ENCODE results near the gene ADAM22. TPM values are rescaled to one million over a fixed set of nuclear protein-coding genes. Genes with fewer than 3 reads are reported as not detected.

The ADAM22 gene
- total RNA-seq, 4 donors from 2014 or later: 0.88 to 2.5 (median 1.6) TPM

DNA sequence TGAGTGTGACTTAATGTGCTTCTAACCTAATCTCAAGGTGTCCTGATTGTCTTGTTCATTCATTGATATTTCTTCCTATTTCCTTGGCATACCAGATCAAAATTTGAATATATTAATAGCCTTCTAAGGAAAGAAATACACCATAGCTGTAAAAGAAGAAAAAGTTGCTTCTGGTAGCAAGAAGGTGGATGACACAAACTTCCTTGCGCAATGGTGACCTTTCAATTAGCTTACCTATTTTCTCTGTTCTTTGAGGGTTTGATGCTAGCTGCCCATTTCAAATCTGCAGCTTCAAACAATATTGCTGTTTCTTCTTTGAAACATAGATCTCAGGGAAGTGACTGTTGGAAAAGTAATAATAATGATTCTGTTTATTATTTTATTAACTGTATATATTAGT, 108.8 kb downstream of the ADAM22 start:
- H3K9me3 ChIP-seq: no peaks in the 10 kb centered on the region
- no peak for DNase-seq
- peaks cover 0 to 12% (median 0%) of the 10 kb centered on the region in 4 donors for H3K4me1 ChIP-seq
- no peaks in the 10 kb centered on the region for H3K27me3 ChIP-seq
- H3K4me3 ChIP-seq: no peak overlapping the region
- H3K27ac ChIP-seq: no peak overlapping the region
- H3K36me3 ChIP-seq: no peaks in the 10 kb centered on the region
- TF ChIP-seq POLR2A (IDR thresholded peaks at IDR 0.05): no peak
- TF ChIP-seq, protein P1, sequence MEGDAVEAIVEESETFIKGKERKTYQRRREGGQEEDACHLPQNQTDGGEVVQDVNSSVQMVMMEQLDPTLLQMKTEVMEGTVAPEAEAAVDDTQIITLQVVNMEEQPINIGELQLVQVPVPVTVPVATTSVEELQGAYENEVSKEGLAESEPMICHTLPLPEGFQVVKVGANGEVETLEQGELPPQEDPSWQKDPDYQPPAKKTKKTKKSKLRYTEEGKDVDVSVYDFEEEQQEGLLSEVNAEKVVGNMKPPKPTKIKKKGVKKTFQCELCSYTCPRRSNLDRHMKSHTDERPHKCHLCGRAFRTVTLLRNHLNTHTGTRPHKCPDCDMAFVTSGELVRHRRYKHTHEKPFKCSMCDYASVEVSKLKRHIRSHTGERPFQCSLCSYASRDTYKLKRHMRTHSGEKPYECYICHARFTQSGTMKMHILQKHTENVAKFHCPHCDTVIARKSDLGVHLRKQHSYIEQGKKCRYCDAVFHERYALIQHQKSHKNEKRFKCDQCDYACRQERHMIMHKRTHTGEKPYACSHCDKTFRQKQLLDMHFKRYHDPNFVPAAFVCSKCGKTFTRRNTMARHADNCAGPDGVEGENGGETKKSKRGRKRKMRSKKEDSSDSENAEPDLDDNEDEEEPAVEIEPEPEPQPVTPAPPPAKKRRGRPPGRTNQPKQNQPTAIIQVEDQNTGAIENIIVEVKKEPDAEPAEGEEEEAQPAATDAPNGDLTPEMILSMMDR (IDR thresholded peaks at IDR 0.05): no peak

DNA sequence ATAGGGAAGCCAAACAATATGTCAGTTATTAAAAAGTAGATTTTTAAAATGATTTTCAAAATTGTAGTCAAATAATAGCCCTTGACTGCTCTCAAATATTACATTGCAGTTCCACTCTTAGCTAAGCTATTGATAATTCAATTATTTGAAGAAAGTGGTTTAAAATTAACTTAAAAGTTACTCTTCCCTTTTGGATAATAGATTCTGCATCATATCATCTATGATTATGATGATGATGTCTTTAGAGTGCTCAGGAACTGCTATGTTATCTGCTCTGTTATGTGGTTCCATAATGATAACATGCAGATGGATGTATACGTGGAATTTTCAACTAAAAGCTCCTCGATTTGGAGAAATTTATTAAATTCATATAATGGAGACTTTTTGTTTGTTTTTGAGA, 110.0 kb downstream of the ADAM22 start:
- no peak overlapping the region for H3K27ac ChIP-seq
- peaks cover 0 to 12% (median 0%) of the 10 kb centered on the region in 4 donors for H3K4me1 ChIP-seq
- no peaks in the 10 kb centered on the region for H3K9me3 ChIP-seq
- TF ChIP-seq, protein P1 (IDR thresholded peaks at IDR 0.05): no peak
- no peak for TF ChIP-seq POLR2A (IDR thresholded peaks at IDR 0.05)
- H3K4me3 ChIP-seq: no peak overlapping the region
- H3K27me3 ChIP-seq: no peaks in the 10 kb centered on the region
- H3K36me3 ChIP-seq: no peaks in the 10 kb centered on the region
- DNase-seq: no peak

DNA sequence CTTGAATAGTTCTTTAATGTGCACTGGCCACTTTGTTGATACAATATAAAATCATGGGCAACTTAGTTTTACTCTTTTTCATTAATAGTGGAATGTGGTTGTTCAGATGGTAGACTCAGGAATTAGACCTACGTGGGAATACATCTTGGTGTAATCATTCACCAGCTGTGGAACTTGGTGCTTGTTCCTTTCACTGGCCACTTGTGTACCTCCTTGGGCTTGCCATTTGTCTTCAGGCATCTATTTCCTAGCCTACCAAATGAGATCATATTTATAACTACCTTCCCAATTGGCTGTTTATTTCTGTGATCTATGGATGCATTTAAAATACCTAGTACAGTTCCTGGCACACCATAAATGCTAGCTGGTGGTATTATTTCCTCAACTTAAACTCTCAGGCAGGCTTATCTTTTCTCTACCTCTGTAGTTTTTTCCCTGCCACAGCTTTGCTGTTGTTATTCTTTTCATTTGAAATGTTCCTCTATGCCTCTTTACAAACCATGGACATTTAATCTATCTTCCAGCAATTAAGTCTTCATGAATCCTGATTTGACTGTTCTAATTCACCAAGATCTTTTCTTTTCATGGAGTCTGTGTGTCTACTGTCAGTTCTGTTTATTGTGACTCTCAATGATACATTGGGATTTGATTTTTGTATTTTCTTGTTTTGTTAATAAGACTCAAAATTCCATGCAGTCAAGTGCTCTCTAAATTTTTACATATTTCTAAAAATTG, 113.0 kb downstream of the ADAM22 start:
- Histone ChIP-seq H3K4me1 (peaks cover 0 to 12% (median 0%) of the 10 kb centered on the region in 4 donors), H3K27ac (no peak overlapping the region), H3K27me3 (no peaks in the 10 kb centered on the region), H3K4me3 (no peak overlapping the region), H3K9me3 (no peaks in the 10 kb centered on the region), H3K36me3 (no peaks in the 10 kb centered on the region)
- no peak for TF ChIP-seq POLR2A (IDR thresholded peaks at IDR 0.05)
- TF ChIP-seq, protein P1 (IDR thresholded peaks at IDR 0.05): no peak
- no peak for DNase-seq

DNA sequence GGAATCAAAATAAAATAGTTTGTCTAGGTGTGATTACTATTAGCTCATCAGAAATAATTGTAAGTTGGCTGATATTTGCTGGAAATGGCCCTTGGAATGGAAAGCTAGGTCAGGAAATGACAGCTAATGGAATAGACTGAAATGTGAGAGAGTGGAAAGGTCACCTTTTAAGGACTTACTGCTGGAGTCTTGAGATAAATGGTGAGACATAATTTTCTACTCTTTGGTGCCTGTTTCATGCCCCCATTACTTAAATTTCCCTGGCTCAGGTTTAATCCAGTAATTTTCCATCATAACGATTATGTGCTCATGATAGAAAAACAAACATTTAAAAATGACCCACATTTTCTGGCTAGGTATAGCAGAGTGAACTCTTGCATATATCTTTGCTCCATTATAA, 123.6 kb downstream of the ADAM22 start:
- Histone ChIP-seq H3K4me3 (no peak overlapping the region), H3K27me3 (no peaks in the 10 kb centered on the region), H3K36me3 (no peaks in the 10 kb centered on the region), H3K27ac (no peak overlapping the region), H3K9me3 (no peaks in the 10 kb centered on the region), H3K4me1 (no peaks in the 10 kb centered on the region)
- DNase-seq: no peak
- TF ChIP-seq, protein P1 (IDR thresholded peaks at IDR 0.05): no peak
- TF ChIP-seq POLR2A (IDR thresholded peaks at IDR 0.05): no peak

DNA sequence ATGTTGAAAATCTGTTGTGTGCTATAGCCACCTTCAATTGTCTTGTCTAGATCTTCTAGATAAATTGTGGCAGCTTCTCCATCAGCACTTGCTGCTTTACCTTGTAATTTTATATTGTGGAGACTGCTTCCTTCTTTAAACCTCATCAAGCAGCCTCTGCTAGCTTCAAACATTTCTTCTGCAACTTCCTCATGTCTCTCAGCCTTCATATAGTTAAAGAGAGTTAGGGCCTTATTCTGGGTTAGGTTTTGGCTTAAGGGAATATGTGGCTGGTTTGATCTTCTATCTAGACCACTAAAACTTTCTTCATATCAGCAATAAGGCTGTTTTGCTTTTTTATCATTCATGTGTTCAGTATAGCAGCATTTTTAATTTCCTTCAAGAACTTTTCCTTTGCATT, 128.2 kb downstream of the ADAM22 start:
- no peaks in the 10 kb centered on the region for H3K4me1 ChIP-seq
- H3K27me3 ChIP-seq: no peaks in the 10 kb centered on the region
- H3K27ac ChIP-seq: no peak overlapping the region
- no peaks in the 10 kb centered on the region for H3K9me3 ChIP-seq
- no peak for DNase-seq
- H3K4me3 ChIP-seq: no peak overlapping the region
- H3K36me3 ChIP-seq: no peaks in the 10 kb centered on the region
- TF ChIP-seq, protein P1 (IDR thresholded peaks at IDR 0.05): no peak
- no peak for TF ChIP-seq POLR2A (IDR thresholded peaks at IDR 0.05)
